ENCODE measurements around the gene HTT. TPM values are rescaled to one million over a fixed set of nuclear protein-coding genes. Genes with fewer than 3 reads are reported as not detected.

Gene HTT
- total and polyA plus RNA-seq, 2 of the 8 experiments (the other 6 are each of a cell fraction or from before 2014, with no cell fraction given), result 24.0 to 71.0 TPM

DNA sequence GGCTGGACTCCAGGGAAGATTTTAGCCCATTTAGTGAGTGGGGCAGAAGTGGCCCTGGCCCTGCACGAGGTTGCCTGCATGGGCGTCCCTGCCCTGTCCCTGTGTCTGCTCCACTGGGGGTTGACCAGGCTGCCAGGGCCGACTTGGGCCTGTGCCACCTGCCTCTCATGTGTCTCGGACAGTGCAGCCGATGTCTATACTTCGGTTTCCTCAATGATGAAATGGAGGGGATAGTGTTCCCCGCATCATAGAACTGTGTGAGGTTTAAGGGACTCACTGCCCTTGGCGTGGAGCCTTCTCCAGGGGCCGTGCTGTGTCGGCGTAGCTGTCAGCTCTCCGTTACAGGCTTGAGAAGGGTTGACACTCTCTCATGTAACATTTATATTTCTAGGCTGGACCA is 147.5 kb downstream of the HTT start:
- 89% methylated on average over 12 of the region's 12 CpGs; no CpG with 5 or more reads in 1 of the 2 experiments for WGBS, 2 experiments (ENCODE audit: extremely low coverage in 1 of 2, insufficient coverage in 1 of 2, insufficient read length in 1 of 2, insufficient replicate concordance in 2 of 2, low coverage in 1 of 2, low lambda C conversion rate in 2 of 2, missing lambda C conversion rate in 1 of 2)
- FAIRE-seq, result no peak

More for the DNA sequence above, 147.5 kb downstream of the HTT start:
- H3K23me2 ChIP-seq (ENCODE audit: low read depth, low read length), result no peaks in the 10 kb centered on the region
- H3K79me1 ChIP-seq (ENCODE audit: low read depth, low read length), result no peaks in the 10 kb centered on the region
- no peak overlapping the region for H3K56ac ChIP-seq (replicated peaks; ENCODE audit: insufficient read length, low read depth, low read length)
- no peak overlapping the region for H2BK20ac ChIP-seq (ENCODE audit: low read length)
- no peak overlapping the region for H4K5ac ChIP-seq (ENCODE audit: insufficient read length, low read depth, low read length)
- TF ChIP-seq CEBPB (IDR thresholded peaks at IDR 0.05; ENCODE audit: low read depth, low read length) (no peak), CHD1 (IDR thresholded peaks at IDR 0.05; ENCODE audit: low read depth, low read length) (no peak), CHD2 (IDR thresholded peaks at IDR 0.05; ENCODE audit: low read length) (no peak), TAF7 (optimal IDR thresholded peaks at IDR 0.05; ENCODE audit: borderline replicate concordance, low read depth, low read length) (no peak), MAFK (IDR thresholded peaks at IDR 0.05; ENCODE audit: low read depth, low read length) (no peak), SP2 (IDR thresholded peaks at IDR 0.05; ENCODE audit: low read length) (no peak), SIN3A (conservative IDR thresholded peaks at IDR 0.05 in 1 of 2, IDR thresholded peaks at IDR 0.05 in 1 of 2; ENCODE audit: low read depth in 1 of 2, low read length in 2 of 2) (no peak), RNF2 (IDR thresholded peaks at IDR 0.05; ENCODE audit: borderline replicate concordance, low read depth, low read length, missing control alignments, poor library complexity, severe bottlenecking) (no peak)
- TF ChIP-seq, protein P1, sequence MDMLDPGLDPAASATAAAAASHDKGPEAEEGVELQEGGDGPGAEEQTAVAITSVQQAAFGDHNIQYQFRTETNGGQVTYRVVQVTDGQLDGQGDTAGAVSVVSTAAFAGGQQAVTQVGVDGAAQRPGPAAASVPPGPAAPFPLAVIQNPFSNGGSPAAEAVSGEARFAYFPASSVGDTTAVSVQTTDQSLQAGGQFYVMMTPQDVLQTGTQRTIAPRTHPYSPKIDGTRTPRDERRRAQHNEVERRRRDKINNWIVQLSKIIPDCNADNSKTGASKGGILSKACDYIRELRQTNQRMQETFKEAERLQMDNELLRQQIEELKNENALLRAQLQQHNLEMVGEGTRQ (IDR thresholded peaks at IDR 0.05; ENCODE audit: low read length), result no peak
- TF ChIP-seq, protein P2, sequence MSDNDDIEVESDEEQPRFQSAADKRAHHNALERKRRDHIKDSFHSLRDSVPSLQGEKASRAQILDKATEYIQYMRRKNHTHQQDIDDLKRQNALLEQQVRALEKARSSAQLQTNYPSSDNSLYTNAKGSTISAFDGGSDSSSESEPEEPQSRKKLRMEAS (IDR thresholded peaks at IDR 0.05), result no peak
- H3K27me3 ChIP-seq (replicated peaks in 1 of 4; ENCODE audit: control insufficient read depth in 3 of 4, extremely low read depth in 1 of 4, insufficient read depth in 3 of 4, low read length in 3 of 4), result no peaks in the 10 kb centered on the region
- ChIA-PET CTCF (ENCODE audit: partially characterized antibody) (interaction anchor here (1.6 to 2.7 kb wide), 2 partner anchors 11 kb away, joined by 5 to 9 read pairs; no protein-coding TSS in a partner anchor), POLR2A (ENCODE audit: partially characterized antibody) (no interaction called here)
- H4K91ac ChIP-seq (replicated peaks; ENCODE audit: insufficient read length, low read length), result no peak overlapping the region
- H4K20me1 ChIP-seq (replicated peaks in 1 of 2; ENCODE audit: control insufficient read depth in 1 of 2, insufficient read depth in 2 of 2, low read length in 2 of 2), result peaks cover 3 to 7% of the 10 kb centered on the region in 2 experiments
- H3K4me1 ChIP-seq (replicated peaks in 1 of 4; ENCODE audit: control insufficient read depth in 3 of 4, insufficient read depth in 4 of 4, low read length in 3 of 4), result no peaks in the 10 kb centered on the region
- no peak overlapping the region for H2AK5ac ChIP-seq (ENCODE audit: low read depth, low read length)
- no peak overlapping the region for H2BK15ac ChIP-seq (ENCODE audit: low read length)
- no peak overlapping the region for H3K23ac ChIP-seq (ENCODE audit: insufficient read length)
- no peak overlapping the region for H3K18ac ChIP-seq (ENCODE audit: extremely low read depth, low read length)
- H3K36me3 ChIP-seq (ENCODE audit: control insufficient read depth in 2 of 4, insufficient read depth in 4 of 4, low read length in 3 of 4), result peaks cover 17 to 58% (median 43%) of the 10 kb centered on the region in 4 experiments; a peak in 7 of 8 replicates
- H4K8ac ChIP-seq (ENCODE audit: extremely low read depth, insufficient read depth, low read length), result peak overlapping the region; percentile 12; the same call in 1 of the 2 replicates
- no peak overlapping the region for H2AFZ ChIP-seq (ENCODE audit: low read length)
- no peak overlapping the region for H3K27ac ChIP-seq (ENCODE audit: low read depth, low read length)
- H2BK120ac ChIP-seq (replicated peaks; ENCODE audit: low read depth, low read length), result no peak overlapping the region
- H3K9ac ChIP-seq (replicated peaks in 1 of 4; ENCODE audit: extremely low read depth in 1 of 4, low read depth in 3 of 4, low read length in 3 of 4), result no peak overlapping the region
- H3K14ac ChIP-seq (ENCODE audit: insufficient read length), result no peak overlapping the region
- H3K4me2 ChIP-seq (ENCODE audit: insufficient read depth in 1 of 2, low read depth in 2 of 2, low read length in 2 of 2), result no peak overlapping the region
- no peaks in the 10 kb centered on the region for H3K79me2 ChIP-seq (ENCODE audit: control insufficient read depth in 1 of 2, insufficient read depth in 2 of 2, low read length in 2 of 2)
- H2BK12ac ChIP-seq (ENCODE audit: low read depth, low read length), result no peak overlapping the region
- H2BK5ac ChIP-seq (ENCODE audit: low read depth, low read length), result no peak overlapping the region
- H3K4ac ChIP-seq (replicated peaks; ENCODE audit: insufficient read length, low read depth, low read length), result no peak overlapping the region
- no peak for DNase-seq (ENCODE audit: low read depth in 1 of 2, low spot score in 2 of 2)
- H3K9me3 ChIP-seq (ENCODE audit: insufficient read depth in 2 of 2, low read depth in 1 of 2, low read length in 1 of 2), result no peaks in the 10 kb centered on the region
- H3K4me3 ChIP-seq (ENCODE audit: extremely low read depth in 1 of 4, insufficient read depth in 2 of 4, low read depth in 3 of 4, low read length in 4 of 4), result no peak overlapping the region
